IMR-90 (cell line): ENCODE measurements around the gene SURF1. TPM values are rescaled to one million over a fixed set of nuclear protein-coding genes. Genes with fewer than 3 reads are reported as not detected.

ENCODE experiments used
- ATAC-seq: fragments of 200-7000 bp; cut with Tn5 transposase; 2 replicates; pipeline ENCODE4 v1.9.1; 2020; ENCODE audit warnings: low read depth, mild to moderate bottlenecking, moderate library complexity
- BruUV-seq: library from RNA; stranded (reverse); fragments of 400-500 nt; replicated peaks from 2 replicates; lab custom pipeline; 2021; lab: Mats Ljungman, UMichigan
- CTCF ChIA-PET: fragments of 300-600 bp; formaldehyde crosslinking; extraction: SDS; loops from one replicate; lab custom pipeline; 2021; ENCODE audit warnings: antibody characterized with exemption; lab: Yijun Ruan, JAX
- POLR2A ChIA-PET: fragments of 300-600 bp; sonication (Branson Sonifier 250); formaldehyde crosslinking; loops from one replicate; lab custom pipeline; 2022; ENCODE audit warnings: antibody characterized with exemption; ENCODE audit not compliant: unreplicated experiment; lab: Charles Lee
- DNase-seq: peaks from one replicate; pipeline ENCODE4 v3.0.0; 2013
- H2AFZ ChIP-seq: replicated peaks from 2 replicates; pipeline ENCODE3; 2013; ENCODE audit warnings: low read length, mild to moderate bottlenecking; ENCODE audit not compliant: poor library complexity
- H2AK5ac ChIP-seq: 2 replicates; pipeline ENCODE4 v1.6.1; 2013; ENCODE audit warnings: low read depth, low read length, inconsistent platforms
- H2AK9ac ChIP-seq: replicated peaks from 2 replicates; pipeline ENCODE3; 2013; ENCODE audit warnings: mild to moderate bottlenecking, low read depth, low read length, moderate library complexity; ENCODE audit not compliant: poor library complexity
- H2BK120ac ChIP-seq: 2 replicates; pipeline ENCODE4 v1.6.1; 2013; ENCODE audit warnings: low read depth, low read length, inconsistent platforms
- H2BK15ac ChIP-seq: 3 replicates; pipeline ENCODE4 v1.6.1; 2013; ENCODE audit warnings: low read depth, low read length, inconsistent platforms
- H2BK20ac ChIP-seq: 2 replicates; pipeline ENCODE4 v1.6.1; 2013; ENCODE audit warnings: low read depth, mild to moderate bottlenecking, inconsistent platforms, low read length, moderate library complexity
- H2BK5ac ChIP-seq: 2 replicates; pipeline ENCODE4 v1.6.1; 2013; ENCODE audit warnings: mild to moderate bottlenecking, low read depth, low read length, inconsistent platforms; ENCODE audit not compliant: poor library complexity, severe bottlenecking
- H3K14ac ChIP-seq: replicated peaks from 2 replicates; pipeline ENCODE4 v1.6.1; 2013; ENCODE audit warnings: low read depth, low read length, inconsistent platforms
- H3K18ac ChIP-seq: 2 replicates; pipeline ENCODE4 v1.6.1; 2013; ENCODE audit warnings: low read depth, low read length, control low read depth
- H3K23ac ChIP-seq: 2 replicates; pipeline ENCODE4 v1.6.1; 2013; ENCODE audit warnings: low read depth, low read length, inconsistent platforms
- H3K27ac ChIP-seq: 2 replicates; pipeline ENCODE4 v1.5.1; 2013; ENCODE audit warnings: mild to moderate bottlenecking, control low read depth, low read length; ENCODE audit not compliant: insufficient read depth
- H3K27me3 ChIP-seq: 2 replicates; pipeline ENCODE4 v1.6.1; 2013; ENCODE audit warnings: low read length; ENCODE audit not compliant: control insufficient read depth, insufficient read depth
- H3K36me3 ChIP-seq: 2 replicates; pipeline ENCODE4 v1.6.1; 2013; ENCODE audit warnings: low read length, mixed read lengths; ENCODE audit not compliant: control insufficient read depth, insufficient read depth
- H3K4ac ChIP-seq: 2 replicates; pipeline ENCODE4 v1.6.1; 2013; ENCODE audit warnings: low read depth, low read length, inconsistent platforms
- H3K4me1 ChIP-seq: 2 replicates; pipeline ENCODE4 v1.6.1; 2013; ENCODE audit warnings: low read length, mixed read lengths; ENCODE audit not compliant: control insufficient read depth, insufficient read depth
- H3K4me2 ChIP-seq: 2 replicates; pipeline ENCODE4 v1.6.1; 2013; ENCODE audit warnings: low read depth, mild to moderate bottlenecking, control low read depth, low read length, moderate library complexity
- H3K4me3 ChIP-seq: 2 replicates; pipeline ENCODE4 v1.5.1; 2013; ENCODE audit warnings: low read depth, mild to moderate bottlenecking, control low read depth, low read length, moderate library complexity; ENCODE audit not compliant: insufficient read depth
- H3K56ac ChIP-seq: 2 replicates; pipeline ENCODE4 v1.6.1; 2013; ENCODE audit warnings: low read length, inconsistent platforms; ENCODE audit not compliant: insufficient read depth; ENCODE audit errors: extremely low read depth
- H3K79me1 ChIP-seq, 2 experiments: 2 replicates each; pipeline ENCODE4 v1.6.1; 2013; ENCODE audit warnings: low read length in 2 of 2, inconsistent platforms in 1 of 2, low read depth in 1 of 2
- H3K9ac ChIP-seq: 2 replicates; pipeline ENCODE4 v1.6.1; 2013; ENCODE audit warnings: low read depth, low read length, control low read depth
- H3K9me1 ChIP-seq: 2 replicates; pipeline ENCODE4 v1.6.1; 2013; ENCODE audit warnings: low read length, inconsistent platforms; ENCODE audit not compliant: insufficient read depth
- H3K9me3 ChIP-seq: 2 replicates; pipeline ENCODE4 v1.6.1; 2013; ENCODE audit warnings: low read length; ENCODE audit not compliant: control insufficient read depth, insufficient read depth
- H4K20me1 ChIP-seq: 2 replicates; pipeline ENCODE4 v1.6.1; 2013; ENCODE audit warnings: low read length, inconsistent platforms; ENCODE audit not compliant: insufficient read depth
- H4K5ac ChIP-seq: 2 replicates; pipeline ENCODE4 v1.6.1; 2013; ENCODE audit warnings: mild to moderate bottlenecking, low read depth, low read length, control low read depth
- H4K8ac ChIP-seq, 2 experiments: 2 replicates each; pipeline ENCODE4 v1.6.1; 2013; ENCODE audit warnings: low read depth in 2 of 2, low read length in 2 of 2, control low read depth in 1 of 2, inconsistent platforms in 1 of 2
- H4K91ac ChIP-seq: 2 replicates; pipeline ENCODE4 v1.6.1; 2013; ENCODE audit warnings: low read depth, low read length, inconsistent platforms; ENCODE audit not compliant: insufficient read depth
- CHD1 ChIP-seq: IDR thresholded peaks from 2 replicates; pipeline ENCODE4 v1.6.1; 2012; ENCODE audit warnings: low read depth, low read length, improper control_type of control experiment
- RCOR1 ChIP-seq: IDR thresholded peaks from 2 replicates; pipeline ENCODE4 v1.6.1; 2012; ENCODE audit warnings: mild to moderate bottlenecking, low read length, improper control_type of control experiment; ENCODE audit not compliant: insufficient replicate concordance
- WGBS, 2 experiments: methylation state at CpG; one replicate each; pipeline versions ENCODE4 v1.1.5 to v1.1.7; 2013; ENCODE audit warnings: missing lambda C conversion rate in 2 of 2; ENCODE audit not compliant: insufficient read length in 1 of 2; ENCODE audit errors: extremely low coverage in 2 of 2; 5-methylcytosine and 5-hydroxymethylcytosine counted together
- dilution Hi-C: fragments of 300-500 bp; cut with HindIII; formaldehyde crosslinking; loops from one replicate; pipeline ENCODE4 v1.14.3; 2018; ENCODE audit warnings: low sequenced_read_pairs; ENCODE audit not compliant: unreplicated experiment
- in situ Hi-C: fragments of 300-500 bp; cut with MboI; formaldehyde crosslinking; loops from 3 replicates; pipeline ENCODE4 v1.14.3; 2019; ENCODE audit warnings: low sequenced_read_pairs, inconsistent platforms, mixed read lengths
- intact Hi-C: fragments of 100-400 bp; cut with micrococcal nuclease; formaldehyde crosslinking; loops from 2 replicates; pipeline ENCODE4 v1.10.0; 2022
- polyA plus RNA-seq, 3 experiments: library from polyadenylated mRNA; depleted of rRNA; stranded (reverse); fragments of >200 nt; gene quantifications; 2 replicates each; pipeline ENCODE4 v1.2.3, GENCODE V29; 2012; ENCODE audit warnings: low replicate concordance in 1 of 3
- total RNA-seq: library from RNA; depleted of rRNA; stranded (reverse); fragments of >200 nt; gene quantifications from 2 replicates; pipeline ENCODE4 v1.2.3, GENCODE V29; 2012

The SURF1 gene
- total and polyA plus RNA-seq, 2 of the 4 experiments (the other 2 are of a cell fraction) = 15.1 to 24.5 TPM

DNA sequence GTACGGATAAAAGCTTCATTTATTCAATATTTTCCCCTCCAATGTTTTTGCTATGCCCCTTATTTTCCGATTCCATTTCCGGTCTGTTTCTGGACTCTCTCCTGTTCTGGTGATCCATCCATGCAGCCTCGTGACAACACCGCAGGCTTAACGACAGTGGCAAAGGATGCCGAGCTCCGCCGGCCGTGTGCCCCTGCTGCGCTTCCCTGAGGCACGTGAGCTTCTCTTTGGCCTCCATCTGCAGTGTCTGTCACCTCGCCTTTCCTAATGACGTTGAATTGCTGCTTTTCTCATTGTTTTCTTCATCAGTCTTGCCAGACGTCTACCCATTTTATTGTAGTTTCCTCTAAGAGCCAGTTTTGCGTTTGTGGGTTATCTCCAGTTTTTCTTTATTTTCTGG is 49.0 kb downstream of the SURF1 start:
- no peak for DNase-seq
- Histone ChIP-seq H3K9me1 (no peaks in the 10 kb centered on the region), H2BK20ac (no peak overlapping the region), H3K9ac (no peak overlapping the region), H3K79me1 (no peaks in the 10 kb centered on the region), H3K18ac (no peak overlapping the region), H3K27me3 (peaks cover 7% of the 10 kb centered on the region; the same call in 1 of the 2 replicates), H3K4ac (no peak overlapping the region), H2AK9ac (no peak overlapping the region), H3K9me3 (0 out of 2 replicates have a peak, but pooled peaks cover 1% of the 10 kb centered on the region), H4K91ac (no peak overlapping the region), H4K5ac (no peak overlapping the region), H3K56ac (no peak overlapping the region), H4K8ac (no peak overlapping the region), H3K36me3 (no peaks in the 10 kb centered on the region), H2BK15ac (no peak overlapping the region), H2AK5ac (no peak overlapping the region), H3K4me2 (no peak overlapping the region), H3K27ac (no peak overlapping the region), H4K20me1 (no peaks in the 10 kb centered on the region), H3K23ac (no peak overlapping the region), H3K4me1 (no peaks in the 10 kb centered on the region), H2AFZ (no peak overlapping the region), H2BK120ac (no peak overlapping the region), H3K4me3 (no peak overlapping the region), H2BK5ac (no peak overlapping the region), H3K14ac (no peak overlapping the region)
- CTCF ChIA-PET = no interaction called here
- no TSS peak for BruUV-seq
- intact Hi-C loops (no loop called here), dilution Hi-C loops (no loop called here), in situ Hi-C loops (no loop called here)
- TF ChIP-seq RCOR1 (no peak), CHD1 (no peak)
- 69% methylated on average over 13 of the region's 16 CpGs; no CpG with 5 or more reads in 1 of the 2 experiments for WGBS, 2 experiments
- ATAC-seq = no peak
- POLR2A ChIA-PET = no interaction called here
